ENCODE results near the gene AP5Z1.

The AP5Z1 gene

GRCh38 chr7:4817178-4817901 is 41.9 kb downstream of the AP5Z1 start:
- no peak for DNase-seq (ENCODE audit: extremely low read depth, insufficient read length)
- Histone ChIP-seq H3K36me3 (ENCODE audit: control insufficient read depth, insufficient read depth, low read length) (no peaks in the 10 kb centered on the region), H3K4me3 (replicated peaks; ENCODE audit: low read depth, low read length) (no peak overlapping the region), H3K27me3 (replicated peaks; ENCODE audit: control insufficient read depth, insufficient read depth, low read length) (no peaks in the 10 kb centered on the region)
- no peak for TF ChIP-seq CTCF (IDR thresholded peaks at IDR 0.05; ENCODE audit: insufficient read depth, low read length, poor library complexity, severe bottlenecking)

- Histone ChIP-seq H3K4me3 (replicated peaks; ENCODE audit: low read depth, low read length) (no peak overlapping the region), H3K36me3 (ENCODE audit: control insufficient read depth, insufficient read depth, low read length) (no peaks in the 10 kb centered on the region), H3K27me3 (replicated peaks; ENCODE audit: control insufficient read depth, insufficient read depth, low read length) (no peaks in the 10 kb centered on the region)
- no peak for DNase-seq (ENCODE audit: extremely low read depth, insufficient read length)
- no peak for TF ChIP-seq CTCF (IDR thresholded peaks at IDR 0.05; ENCODE audit: insufficient read depth, low read length, poor library complexity, severe bottlenecking)
These were observed 42.8 kb downstream of the AP5Z1 start for GRCh38 chr7:4818000-4818794.

- H3K27me3 ChIP-seq (replicated peaks; ENCODE audit: control insufficient read depth, insufficient read depth, low read length) = no peaks in the 10 kb centered on the region
These were observed 44.4 kb downstream of the AP5Z1 start for GRCh38 chr7:4819560-4820404.

GRCh38 chr7:4820405-4820966 is 45.1 kb downstream of the AP5Z1 start:
- no peak for TF ChIP-seq CTCF (IDR thresholded peaks at IDR 0.05; ENCODE audit: insufficient read depth, low read length, poor library complexity, severe bottlenecking)
- DNase-seq (ENCODE audit: extremely low read depth, insufficient read length) = no peak
- Histone ChIP-seq H3K27me3 (replicated peaks; ENCODE audit: control insufficient read depth, insufficient read depth, low read length) (no peaks in the 10 kb centered on the region), H3K4me3 (replicated peaks; ENCODE audit: low read depth, low read length) (no peak overlapping the region), H3K36me3 (ENCODE audit: control insufficient read depth, insufficient read depth, low read length) (no peaks in the 10 kb centered on the region)

More at GRCh38 chr7:4819560-4820404, 44.4 kb downstream of the AP5Z1 start:
- Histone ChIP-seq H3K4me3 (replicated peaks; ENCODE audit: low read depth, low read length) (no peak overlapping the region), H3K36me3 (ENCODE audit: control insufficient read depth, insufficient read depth, low read length) (no peaks in the 10 kb centered on the region)
- no peak for DNase-seq (ENCODE audit: extremely low read depth, insufficient read length)
- no peak for TF ChIP-seq CTCF (IDR thresholded peaks at IDR 0.05; ENCODE audit: insufficient read depth, low read length, poor library complexity, severe bottlenecking)

- no peak for TF ChIP-seq CTCF (IDR thresholded peaks at IDR 0.05; ENCODE audit: insufficient read depth, low read length, poor library complexity, severe bottlenecking)
- no peak for DNase-seq (ENCODE audit: extremely low read depth, insufficient read length)
- H3K27me3 ChIP-seq (replicated peaks; ENCODE audit: control insufficient read depth, insufficient read depth, low read length) = no peaks in the 10 kb centered on the region
These were observed 45.6 kb downstream of the AP5Z1 start for GRCh38 chr7:4820967-4821471.

More at GRCh38 chr7:4820967-4821471, 45.6 kb downstream of the AP5Z1 start:
- Histone ChIP-seq H3K4me3 (replicated peaks; ENCODE audit: low read depth, low read length) (no peak overlapping the region), H3K36me3 (ENCODE audit: control insufficient read depth, insufficient read depth, low read length) (no peaks in the 10 kb centered on the region)
